ENCODE data around the gene CFAP97.
A peak's percentile ranks its signal among the peaks of the same experiment; 100 is the strongest.
"Not testable (repeated sequence)": the region's sequence is repeated elsewhere in the genome, so short reads cannot be mapped to it uniquely, and the experiment has no call there.

The CFAP97 gene

GRCh38 chr4:185211641-185212040 lies 7.8 kb upstream of the CFAP97 start:
- H3K9me3 ChIP-seq (ENCODE audit: control insufficient read depth in 2 of 2, low read length in 2 of 2), result no peaks in the 10 kb centered on the region
- H3K4me3 ChIP-seq (ENCODE audit: low read length in 2 of 2), result peak overlapping the region in 1 of 2 donors; percentile 85
- H3K36me3 ChIP-seq (ENCODE audit: control insufficient read depth in 2 of 2, insufficient read depth in 2 of 2, low read length in 2 of 2), result no peaks in the 10 kb centered on the region
- peaks cover 4 to 8% of the 10 kb centered on the region in 2 donors for H3K4me1 ChIP-seq (ENCODE audit: control insufficient read depth in 2 of 2, insufficient read depth in 2 of 2, low read length in 2 of 2)
- H3K9ac ChIP-seq (ENCODE audit: low read depth in 1 of 2, low read length in 2 of 2), result no peak overlapping the region
- H3K27ac ChIP-seq (ENCODE audit: low read depth in 2 of 2, low read length in 2 of 2), result no peak overlapping the region
- H3K27me3 ChIP-seq (ENCODE audit: control insufficient read depth in 2 of 2, insufficient read depth in 2 of 2, low read length in 2 of 2), result no peaks in the 10 kb centered on the region

DNA sequence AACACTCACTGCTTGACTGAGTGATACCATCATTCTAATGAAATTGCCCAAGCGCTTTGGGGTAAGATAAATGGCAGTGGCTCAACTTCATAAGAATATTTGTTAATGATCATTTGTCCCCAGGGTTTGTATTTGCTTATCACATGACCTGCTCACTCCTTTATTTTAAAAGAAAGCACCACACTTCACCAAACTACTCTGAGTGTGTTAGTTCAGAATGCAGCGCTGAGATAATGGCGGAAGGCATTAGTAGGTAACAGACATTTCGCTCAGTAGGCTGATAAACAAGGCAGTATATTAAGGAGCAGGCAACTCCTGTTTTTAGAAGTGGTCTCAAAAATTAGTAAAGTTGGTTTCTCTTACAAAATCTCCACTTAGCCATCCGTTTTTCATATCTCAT lies 7.2 kb upstream of the CFAP97 start:
- Histone ChIP-seq H3K9ac (ENCODE audit: low read depth in 1 of 2, low read length in 2 of 2) (peak overlapping the region; percentile 58 to 74), H3K27ac (ENCODE audit: low read depth in 2 of 2, low read length in 2 of 2) (peak overlapping the region in 1 of 2 donors; percentile 70), H3K4me1 (ENCODE audit: control insufficient read depth in 2 of 2, insufficient read depth in 2 of 2, low read length in 2 of 2) (peaks cover 4 to 8% of the 10 kb centered on the region in 2 donors), H3K9me3 (ENCODE audit: control insufficient read depth in 2 of 2, low read length in 2 of 2) (no peaks in the 10 kb centered on the region), H3K36me3 (ENCODE audit: control insufficient read depth in 2 of 2, insufficient read depth in 2 of 2, low read length in 2 of 2) (no peaks in the 10 kb centered on the region), H3K27me3 (ENCODE audit: control insufficient read depth in 2 of 2, insufficient read depth in 2 of 2, low read length in 2 of 2) (no peaks in the 10 kb centered on the region), H3K4me3 (ENCODE audit: low read length in 2 of 2) (peak overlapping the region; percentile 81 to 85)

DNA sequence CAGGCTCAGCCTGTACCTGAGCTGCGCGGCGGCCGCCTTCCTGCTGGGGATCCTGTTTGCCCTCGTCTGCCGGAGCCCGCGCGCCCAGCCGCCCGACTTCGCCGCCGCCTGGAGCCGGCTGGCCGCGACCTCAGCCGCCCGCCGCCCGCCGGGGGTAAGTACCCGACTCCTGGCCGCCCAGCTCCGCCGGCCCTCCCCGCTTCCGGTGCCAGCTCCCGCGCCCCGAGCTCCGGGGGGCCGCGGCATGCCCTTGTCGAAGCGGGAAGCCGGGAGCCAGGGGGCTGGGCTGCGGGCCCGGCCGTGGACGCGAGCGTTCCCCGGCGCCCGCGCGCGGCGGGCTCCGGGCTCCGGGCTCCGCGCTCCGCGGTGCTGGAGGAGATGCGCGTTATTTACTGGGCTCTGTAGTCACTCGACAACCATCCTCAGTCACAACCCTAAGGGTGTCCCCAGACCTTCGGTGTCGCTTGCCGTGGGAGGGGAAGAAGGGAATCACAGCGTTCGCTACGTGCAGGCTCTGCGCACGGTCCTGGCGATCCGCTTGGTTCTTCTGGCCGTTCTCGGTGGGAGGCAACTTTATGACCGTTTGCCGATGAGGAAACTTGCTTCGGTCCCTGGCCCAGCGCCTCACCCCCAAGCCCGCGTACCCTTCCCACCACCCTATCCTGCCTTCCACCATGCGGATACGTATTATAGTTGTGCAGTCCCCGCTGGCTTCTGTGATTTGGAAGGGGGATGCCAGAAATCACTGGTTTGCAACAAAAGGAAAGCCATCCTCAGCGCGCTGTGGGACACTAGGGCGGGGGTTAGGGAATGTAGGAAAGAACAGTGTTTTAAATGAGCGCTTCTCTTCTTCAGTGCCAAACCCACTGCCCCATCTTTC lies 6.5 kb upstream of the CFAP97 start:
- no peaks in the 10 kb centered on the region for H3K36me3 ChIP-seq (ENCODE audit: control insufficient read depth in 2 of 2, insufficient read depth in 2 of 2, low read length in 2 of 2)
- peak overlapping the region; percentile 58 to 74 for H3K9ac ChIP-seq (ENCODE audit: low read depth in 1 of 2, low read length in 2 of 2)
- H3K9me3 ChIP-seq (ENCODE audit: control insufficient read depth in 2 of 2, low read length in 2 of 2), result no peaks in the 10 kb centered on the region
- peaks cover 4 to 8% of the 10 kb centered on the region in 2 donors for H3K4me1 ChIP-seq (ENCODE audit: control insufficient read depth in 2 of 2, insufficient read depth in 2 of 2, low read length in 2 of 2)
- H3K4me3 ChIP-seq (ENCODE audit: low read length in 2 of 2), result peak overlapping the region; percentile 81 to 85
- no peaks in the 10 kb centered on the region for H3K27me3 ChIP-seq (ENCODE audit: control insufficient read depth in 2 of 2, insufficient read depth in 2 of 2, low read length in 2 of 2)
- H3K27ac ChIP-seq (ENCODE audit: low read depth in 2 of 2, low read length in 2 of 2), result peak overlapping the region; percentile 62 to 70

DNA sequence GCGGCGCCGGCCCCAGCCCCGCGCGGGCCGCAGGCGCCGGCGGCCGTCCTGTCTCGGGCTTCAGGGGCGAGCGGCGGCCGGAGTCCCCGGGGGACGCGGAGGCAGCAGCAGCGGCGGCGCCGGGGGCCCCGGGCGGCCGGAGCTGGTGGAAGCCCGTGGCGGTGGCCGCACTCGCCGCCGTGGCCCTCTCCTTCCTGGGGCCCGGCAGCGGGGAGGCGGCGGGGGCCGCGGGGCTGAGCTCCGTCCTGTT lies 6.0 kb upstream of the CFAP97 start:
- not testable (repeated sequence) for H3K27me3 ChIP-seq (ENCODE audit: control insufficient read depth in 2 of 2, insufficient read depth in 2 of 2, low read length in 2 of 2); H3K9me3 ChIP-seq (ENCODE audit: control insufficient read depth in 2 of 2, low read length in 2 of 2); H3K36me3 ChIP-seq (ENCODE audit: control insufficient read depth in 2 of 2, insufficient read depth in 2 of 2, low read length in 2 of 2)
- Histone ChIP-seq H3K4me1 (ENCODE audit: control insufficient read depth in 2 of 2, insufficient read depth in 2 of 2, low read length in 2 of 2) (peaks cover 6 to 10% of the 10 kb centered on the region in 2 donors), H3K4me3 (ENCODE audit: low read length in 2 of 2) (peak overlapping the region; percentile 81 to 85), H3K27ac (ENCODE audit: low read depth in 2 of 2, low read length in 2 of 2) (peak overlapping the region; percentile 62 to 70), H3K9ac (ENCODE audit: low read depth in 1 of 2, low read length in 2 of 2) (peak overlapping the region in 1 of 2 donors; percentile 74)

DNA sequence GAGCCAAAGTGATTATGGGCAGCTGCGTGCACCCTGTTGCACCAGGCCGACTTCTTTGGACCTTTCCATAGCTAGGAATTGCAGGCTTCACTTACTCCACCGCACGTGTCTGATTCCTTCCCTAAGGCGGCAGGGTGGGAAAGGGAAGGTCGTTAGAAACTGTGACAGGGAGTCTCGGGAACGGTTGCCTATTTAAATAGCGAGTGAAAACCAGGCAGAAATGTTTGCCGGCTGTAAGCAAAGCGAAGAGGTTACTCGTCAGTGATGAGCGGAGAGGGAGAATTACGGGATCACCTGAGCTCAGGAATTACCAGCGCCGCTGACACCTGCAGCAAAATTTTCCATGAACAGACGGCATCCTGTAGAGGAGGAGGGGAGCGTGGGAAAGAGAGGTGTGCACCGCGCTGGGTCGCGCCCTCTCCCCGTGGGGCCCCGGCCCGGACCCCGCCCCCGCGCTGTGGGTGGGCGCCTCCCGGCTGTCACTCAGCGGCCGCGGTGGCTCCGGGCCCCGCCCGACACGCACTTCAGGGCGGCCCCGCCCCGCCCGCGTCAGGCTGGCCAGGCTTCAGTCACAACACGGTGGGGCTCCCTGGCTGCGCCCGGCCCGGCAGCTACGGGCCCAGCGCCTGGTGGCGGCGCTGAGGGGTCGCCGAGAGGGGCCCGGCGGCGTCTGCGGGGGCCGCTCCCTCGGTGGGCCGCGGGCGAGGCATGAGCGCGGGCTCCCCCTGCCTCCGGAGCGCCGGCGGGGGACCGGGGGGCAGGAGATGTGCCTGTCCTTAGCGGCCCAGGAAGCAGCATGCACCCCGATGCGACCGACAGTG lies 5.4 kb upstream of the CFAP97 start, which contains the start of gene SNX25:
Gene SNX25 (plus strand): TSS at position 568 of the 821 bp plus-strand sequence. CDS start 229 bp downstream, at position 797.
- no peaks in the 10 kb centered on the region for H3K27me3 ChIP-seq (ENCODE audit: control insufficient read depth in 2 of 2, insufficient read depth in 2 of 2, low read length in 2 of 2)
- no peaks in the 10 kb centered on the region for H3K36me3 ChIP-seq (ENCODE audit: control insufficient read depth in 2 of 2, insufficient read depth in 2 of 2, low read length in 2 of 2)
- H3K9me3 ChIP-seq (ENCODE audit: control insufficient read depth in 2 of 2, low read length in 2 of 2), result no peaks in the 10 kb centered on the region
- peak within 1 kb of the TSS; percentile 81 to 89 for H3K4me3 ChIP-seq (ENCODE audit: low read length in 2 of 2)
- peak within 1 kb of the TSS; percentile 58 to 74 for H3K9ac ChIP-seq (ENCODE audit: low read depth in 1 of 2, low read length in 2 of 2)
- peaks cover 11 to 15% of the 10 kb centered on the region in 2 donors for H3K4me1 ChIP-seq (ENCODE audit: control insufficient read depth in 2 of 2, insufficient read depth in 2 of 2, low read length in 2 of 2)
- peak within 1 kb of the TSS; percentile 62 to 70 for H3K27ac ChIP-seq (ENCODE audit: low read depth in 2 of 2, low read length in 2 of 2)

GRCh38 chr4:185207466-185207865 lies 3.7 kb upstream of the CFAP97 start:
- Histone ChIP-seq H3K27me3 (ENCODE audit: control insufficient read depth in 2 of 2, insufficient read depth in 2 of 2, low read length in 2 of 2) (no peaks in the 10 kb centered on the region), H3K4me1 (ENCODE audit: control insufficient read depth in 2 of 2, insufficient read depth in 2 of 2, low read length in 2 of 2) (peaks cover 11 to 16% of the 10 kb centered on the region in 2 donors)

DNA sequence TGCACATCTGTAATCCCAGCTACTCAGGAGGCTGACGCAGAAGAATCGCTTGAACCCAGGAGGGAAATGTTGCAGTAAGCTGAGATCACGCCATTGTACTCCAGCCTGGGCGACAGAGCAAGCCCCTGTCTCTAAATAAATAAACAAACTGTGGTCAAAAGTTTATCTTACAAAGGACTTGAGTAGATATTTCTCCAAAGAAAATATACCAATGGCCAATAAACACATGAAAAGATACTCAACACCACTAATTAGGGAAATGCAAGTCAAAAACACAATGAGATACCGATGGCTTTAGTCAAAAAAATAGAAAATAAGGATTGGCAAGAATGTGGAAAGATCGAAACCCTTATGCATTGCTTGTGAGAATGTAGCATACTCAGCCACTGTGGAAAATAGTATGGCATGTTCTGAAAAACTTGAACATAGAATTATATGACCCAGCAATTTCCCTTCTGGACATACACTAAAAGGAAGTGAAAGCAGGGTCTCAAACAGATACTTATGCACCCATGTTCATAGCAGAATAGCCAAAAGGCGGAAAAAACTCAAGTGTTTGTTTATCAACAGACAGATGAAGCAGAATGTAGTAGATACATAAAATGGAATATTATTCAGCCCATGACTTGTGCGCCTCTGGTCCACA lies 2.0 kb upstream of the CFAP97 start:
- H3K9ac ChIP-seq (ENCODE audit: low read depth in 1 of 2, low read length in 2 of 2), result no peak overlapping the region
- H3K4me3 ChIP-seq (ENCODE audit: low read length in 2 of 2), result no peak overlapping the region
- no peaks in the 10 kb centered on the region for H3K36me3 ChIP-seq (ENCODE audit: control insufficient read depth in 2 of 2, insufficient read depth in 2 of 2, low read length in 2 of 2)

More at GRCh38 chr4:185207466-185207865, 3.7 kb upstream of the CFAP97 start:
- Histone ChIP-seq H3K9me3 (ENCODE audit: control insufficient read depth in 2 of 2, low read length in 2 of 2) (no peaks in the 10 kb centered on the region), H3K9ac (ENCODE audit: low read depth in 1 of 2, low read length in 2 of 2) (no peak overlapping the region), H3K27ac (ENCODE audit: low read depth in 2 of 2, low read length in 2 of 2) (no peak overlapping the region), H3K36me3 (ENCODE audit: control insufficient read depth in 2 of 2, insufficient read depth in 2 of 2, low read length in 2 of 2) (no peaks in the 10 kb centered on the region), H3K4me3 (ENCODE audit: low read length in 2 of 2) (no peak overlapping the region)

DNA sequence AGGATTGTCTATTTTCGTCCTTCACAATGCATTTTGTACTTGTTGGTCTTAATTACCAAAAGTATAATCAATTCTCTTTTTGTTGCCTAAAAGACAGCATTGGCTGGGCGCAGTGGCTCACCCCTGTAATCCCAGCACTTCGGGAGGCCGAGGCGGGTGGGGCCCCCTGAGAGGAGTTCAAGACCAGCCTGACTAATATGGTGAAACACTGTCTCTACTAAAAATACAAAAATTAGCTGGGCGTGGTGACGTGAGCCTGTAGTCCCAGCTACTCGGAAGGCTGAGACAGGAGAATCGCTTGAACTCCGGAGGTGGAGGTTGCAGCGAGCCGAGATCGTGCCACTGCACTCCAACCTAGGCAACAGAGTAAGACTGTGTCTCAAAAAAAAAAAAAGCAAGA lies 1.3 kb upstream of the CFAP97 start:
- H3K4me3 ChIP-seq (ENCODE audit: low read length in 2 of 2); H3K27ac ChIP-seq (ENCODE audit: low read depth in 2 of 2, low read length in 2 of 2); H3K9me3 ChIP-seq (ENCODE audit: control insufficient read depth in 2 of 2, low read length in 2 of 2); H3K9ac ChIP-seq (ENCODE audit: low read depth in 1 of 2, low read length in 2 of 2); H3K27me3 ChIP-seq (ENCODE audit: control insufficient read depth in 2 of 2, insufficient read depth in 2 of 2, low read length in 2 of 2); H3K36me3 ChIP-seq (ENCODE audit: control insufficient read depth in 2 of 2, insufficient read depth in 2 of 2, low read length in 2 of 2): not testable (repeated sequence)
- H3K4me1 ChIP-seq (ENCODE audit: control insufficient read depth in 2 of 2, insufficient read depth in 2 of 2, low read length in 2 of 2), result peaks cover 10 to 11% of the 10 kb centered on the region in 2 donors

More for the DNA sequence above, 2.0 kb upstream of the CFAP97 start:
- Histone ChIP-seq H3K27me3 (ENCODE audit: control insufficient read depth in 2 of 2, insufficient read depth in 2 of 2, low read length in 2 of 2) (no peaks in the 10 kb centered on the region), H3K27ac (ENCODE audit: low read depth in 2 of 2, low read length in 2 of 2) (no peak overlapping the region), H3K4me1 (ENCODE audit: control insufficient read depth in 2 of 2, insufficient read depth in 2 of 2, low read length in 2 of 2) (peaks cover 10 to 11% of the 10 kb centered on the region in 2 donors), H3K9me3 (ENCODE audit: control insufficient read depth in 2 of 2, low read length in 2 of 2) (no peaks in the 10 kb centered on the region)

DNA sequence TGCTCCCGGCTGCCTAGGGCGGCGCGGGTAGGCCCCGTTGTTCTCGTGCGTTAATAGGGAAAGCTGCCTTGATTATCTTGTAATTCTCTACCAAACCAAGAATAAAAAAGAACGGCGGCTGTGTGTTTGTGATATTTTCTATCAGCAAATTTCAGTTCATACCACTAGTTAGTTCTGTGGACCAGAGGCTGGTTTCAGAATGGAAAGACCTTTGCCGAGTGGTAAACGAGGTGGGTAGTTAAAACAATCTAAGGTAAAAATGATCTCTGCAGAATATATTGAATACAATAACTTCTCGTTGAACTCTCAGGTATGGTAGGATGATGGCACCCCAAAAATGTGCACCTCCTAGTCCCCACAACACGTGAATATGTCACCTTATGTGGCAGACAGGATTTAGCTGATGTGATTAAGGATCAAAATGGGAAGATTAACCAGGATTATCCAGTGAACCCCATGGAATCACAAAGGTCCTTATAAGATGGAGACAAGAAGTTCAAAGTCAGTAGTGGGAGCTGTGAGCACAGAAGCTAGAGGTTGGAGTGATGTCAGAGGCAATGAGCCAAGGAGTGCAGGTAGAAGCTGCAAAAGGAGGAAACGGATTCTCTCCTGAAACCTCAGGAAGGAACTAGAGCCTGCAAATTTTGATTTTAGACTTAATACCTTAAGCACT lies 574 bp upstream of the CFAP97 start:
- Histone ChIP-seq H3K9ac (ENCODE audit: low read depth in 1 of 2, low read length in 2 of 2) (peak overlapping the region; percentile 63 to 88), H3K4me1 (ENCODE audit: control insufficient read depth in 2 of 2, insufficient read depth in 2 of 2, low read length in 2 of 2) (peaks cover 10 to 11% of the 10 kb centered on the region in 2 donors), H3K9me3 (ENCODE audit: control insufficient read depth in 2 of 2, low read length in 2 of 2) (no peaks in the 10 kb centered on the region), H3K27me3 (ENCODE audit: control insufficient read depth in 2 of 2, insufficient read depth in 2 of 2, low read length in 2 of 2) (no peaks in the 10 kb centered on the region), H3K4me3 (ENCODE audit: low read length in 2 of 2) (peak overlapping the region; percentile 66 to 77), H3K36me3 (ENCODE audit: control insufficient read depth in 2 of 2, insufficient read depth in 2 of 2, low read length in 2 of 2) (peaks cover 0 to 2% of the 10 kb centered on the region in 2 donors), H3K27ac (ENCODE audit: low read depth in 2 of 2, low read length in 2 of 2) (peak overlapping the region; percentile 44 to 84)
